Hippocampal formation (tissue), 2 donors: ENCODE results near the gene LSAMP.

ENCODE experiments used
- DNase-seq, 2 donors: peaks; one replicate each; lab custom pipeline; 2025; lab: John Stamatoyannopoulos, UW

Gene LSAMP

GRCh38 chr3:116429479-116430269 lies 15.6 kb downstream of the LSAMP start:
- DNase-seq, result no peak

GRCh38 chr3:116426036-116426435 lies 19.3 kb downstream of the LSAMP start:
- DNase-seq, result no peak

- DNase-seq, result no peak
Observed at GRCh38 chr3:116425126-116425525, 20.2 kb downstream of the LSAMP start.

GRCh38 chr3:116423945-116424344 lies 21.3 kb downstream of the LSAMP start:
- DNase-seq, result no peak

GRCh38 chr3:116423374-116423773 lies 21.9 kb downstream of the LSAMP start:
- DNase-seq, result peak; percentile 29 to 94

- DNase-seq, result no peak
Observed at GRCh38 chr3:116417151-116417550, 28.1 kb downstream of the LSAMP start.

GRCh38 chr3:116413319-116413718 lies 32.0 kb downstream of the LSAMP start:
- DNase-seq, result no peak

- DNase-seq, result no peak
Observed at GRCh38 chr3:116408473-116408872, 36.8 kb downstream of the LSAMP start.

GRCh38 chr3:116405231-116405630 lies 40.1 kb downstream of the LSAMP start:
- no peak for DNase-seq

- no peak for DNase-seq
Observed at GRCh38 chr3:116399701-116400226, 45.5 kb downstream of the LSAMP start.

GRCh38 chr3:116394365-116394764 lies 50.9 kb downstream of the LSAMP start:
- no peak for DNase-seq

- DNase-seq, result no peak
Observed at GRCh38 chr3:116393199-116393598, 52.1 kb downstream of the LSAMP start.

- no peak for DNase-seq
Observed at GRCh38 chr3:116392291-116392690, 53.0 kb downstream of the LSAMP start.

GRCh38 chr3:116391296-116392201 lies 53.7 kb downstream of the LSAMP start:
- no peak for DNase-seq

GRCh38 chr3:116390318-116390717 lies 55.0 kb downstream of the LSAMP start:
- no peak for DNase-seq

GRCh38 chr3:116388867-116389385 lies 56.4 kb downstream of the LSAMP start:
- peak in 1 of 2 donors; percentile 30 for DNase-seq

- DNase-seq, result no peak
Observed at GRCh38 chr3:116386168-116386567, 59.1 kb downstream of the LSAMP start.

GRCh38 chr3:116384717-116385116 lies 60.6 kb downstream of the LSAMP start:
- no peak for DNase-seq

GRCh38 chr3:116378077-116378476 lies 67.2 kb downstream of the LSAMP start:
- DNase-seq, result no peak

- DNase-seq, result no peak
Observed at GRCh38 chr3:116374901-116375300, 70.4 kb downstream of the LSAMP start.

- no peak for DNase-seq
Observed at GRCh38 chr3:116367761-116368395, 77.4 kb downstream of the LSAMP start.

- no peak for DNase-seq
Observed at GRCh38 chr3:116356056-116356455, 89.2 kb downstream of the LSAMP start.
